ENCODE measurements around the gene PLEKHH3.
"Not testable (repeated sequence)": the region's sequence is repeated elsewhere in the genome, so short reads cannot be mapped to it uniquely, and the experiment has no call there.

PLEKHH3 gene

DNA sequence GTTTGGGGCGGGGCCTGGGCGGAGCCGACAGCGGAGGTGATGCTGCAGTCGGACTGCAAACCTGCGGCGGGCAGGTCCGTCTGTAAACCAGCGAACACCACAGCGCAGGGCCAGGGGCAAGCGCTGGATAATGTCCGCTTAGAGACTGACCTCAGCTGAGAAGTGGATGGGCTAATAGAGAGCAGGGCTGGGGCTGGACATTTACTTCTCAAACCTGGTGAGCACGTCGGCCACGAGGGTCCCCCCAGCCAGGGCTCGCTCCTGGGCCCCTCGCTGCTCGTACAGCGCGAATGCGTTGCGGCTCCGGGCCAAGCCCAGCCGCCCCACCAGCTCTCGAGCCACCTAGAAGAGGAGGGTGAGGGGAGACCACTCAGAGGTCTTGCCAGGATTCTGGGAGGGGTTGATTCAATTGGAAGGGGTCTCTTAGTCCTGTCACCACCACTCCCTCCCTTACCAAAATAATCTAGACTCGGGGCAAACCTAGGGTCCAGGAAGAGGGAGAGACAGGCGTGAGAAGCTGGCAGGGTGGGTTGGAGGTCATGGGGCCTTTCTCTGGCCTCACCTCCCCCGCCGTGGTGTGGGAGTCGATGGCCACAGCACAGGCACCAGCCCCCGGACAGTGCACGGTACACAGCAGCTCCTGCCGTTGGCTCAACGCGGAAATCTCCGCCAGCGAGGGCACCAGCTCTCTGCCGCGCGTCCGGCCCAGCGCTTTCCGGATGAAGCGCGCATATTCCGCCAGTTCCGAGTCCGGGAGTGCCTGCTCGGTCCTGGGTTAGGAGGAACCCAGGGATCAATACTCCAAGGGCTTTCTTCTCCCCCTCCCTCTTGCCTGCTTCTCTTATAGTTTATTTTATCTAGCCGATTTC, 5.8 kb downstream of the PLEKHH3 start:
- no peak for DNase-seq

DNA sequence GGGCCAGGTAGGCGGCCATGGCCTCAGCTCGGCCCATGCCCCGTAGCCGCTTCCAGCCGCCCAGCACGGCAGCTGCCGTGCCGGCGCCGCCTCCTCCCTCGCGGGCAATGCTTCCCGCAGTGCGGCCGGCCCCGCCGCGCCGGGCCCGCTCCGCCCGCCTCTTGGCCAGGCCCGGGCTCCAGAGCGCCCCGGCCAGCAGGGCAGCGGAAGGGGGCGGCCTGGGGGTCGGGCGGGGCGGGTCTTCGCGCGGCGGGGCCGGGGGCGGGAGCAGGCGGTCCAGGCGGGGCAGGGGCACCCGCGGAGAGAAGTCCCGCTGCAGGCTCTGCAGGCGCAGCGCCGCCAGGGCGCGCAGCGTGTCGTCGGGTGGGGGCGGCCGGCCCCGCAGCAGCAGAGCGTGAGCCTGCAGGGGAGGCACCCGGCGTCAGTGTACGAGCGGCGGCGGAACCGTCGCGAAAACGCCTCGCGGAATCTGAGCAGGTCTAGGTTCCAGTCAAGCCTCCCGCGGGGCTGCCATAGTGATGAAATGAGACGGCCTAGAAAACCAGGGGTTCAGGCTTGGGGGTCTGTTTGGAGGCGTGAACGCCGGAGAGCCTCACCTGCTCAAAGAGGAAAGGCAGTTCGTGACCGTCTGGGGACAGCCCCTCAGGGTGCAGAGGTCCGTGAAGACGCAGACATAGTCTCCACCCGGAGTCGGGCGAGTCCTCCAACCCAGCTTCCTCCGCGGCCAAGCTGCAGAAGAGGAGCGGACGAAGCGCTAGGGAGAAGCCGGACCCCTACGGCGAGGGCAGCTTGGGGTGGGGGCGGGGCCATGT, 6.6 kb downstream of the PLEKHH3 start:
- DNase-seq: no peak

DNA sequence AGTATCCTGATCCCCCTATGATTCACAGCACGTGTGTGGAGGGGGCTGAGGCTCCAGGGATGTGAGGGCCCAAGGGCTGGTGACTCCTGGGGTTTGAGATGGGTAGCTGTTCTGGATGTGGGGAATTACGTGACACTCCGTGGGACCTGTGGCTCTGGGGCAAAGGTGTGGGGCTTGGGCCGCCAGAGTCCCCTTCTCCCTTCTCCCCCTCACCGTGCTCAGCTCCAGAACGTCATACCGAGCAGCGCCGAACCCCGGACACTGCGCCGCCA, 7.2 kb downstream of the PLEKHH3 start:
- DNase-seq: no peak

DNA sequence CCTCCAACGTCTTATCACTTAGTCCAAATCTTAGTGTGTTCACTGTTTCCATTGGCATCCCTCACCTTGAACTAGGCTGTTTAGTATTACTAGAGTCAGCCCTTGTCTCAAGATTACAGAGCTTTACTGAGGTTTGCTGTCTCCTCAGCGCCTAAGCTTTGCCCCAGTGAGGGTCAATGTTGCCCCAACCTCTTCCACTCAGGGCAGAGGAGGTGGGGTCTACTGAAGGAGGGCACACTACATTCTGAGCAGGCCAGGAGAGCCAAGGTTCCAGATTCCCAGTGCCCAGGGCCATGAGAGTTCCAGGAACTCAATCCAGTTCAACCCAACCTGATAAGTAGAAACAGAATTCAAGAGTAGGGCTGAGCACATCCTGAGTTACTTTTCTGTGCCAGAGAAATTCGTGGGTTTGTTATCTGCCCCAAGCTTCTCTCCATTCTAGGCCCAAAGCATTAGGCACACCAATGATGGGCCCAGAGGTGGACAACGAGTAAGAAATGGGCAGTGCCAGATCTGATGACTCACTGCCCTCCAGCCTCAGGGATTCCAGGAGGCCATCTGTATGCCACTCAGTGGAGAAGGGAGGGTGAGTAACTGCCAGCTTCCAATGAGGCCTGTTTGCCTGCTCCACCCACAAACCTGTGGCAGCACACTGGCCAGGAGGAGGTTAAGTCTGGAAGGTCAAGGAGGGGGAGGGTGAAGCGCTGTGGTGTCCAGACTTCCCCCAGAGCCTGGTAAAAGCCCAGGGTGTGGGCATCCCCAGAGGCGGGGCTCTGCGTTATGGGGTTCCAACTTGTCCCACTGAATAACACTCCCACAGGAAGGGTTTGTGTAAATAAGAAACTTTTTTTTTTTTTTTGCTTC, 9.5 kb downstream of the PLEKHH3 start:
- no peak for DNase-seq

DNA sequence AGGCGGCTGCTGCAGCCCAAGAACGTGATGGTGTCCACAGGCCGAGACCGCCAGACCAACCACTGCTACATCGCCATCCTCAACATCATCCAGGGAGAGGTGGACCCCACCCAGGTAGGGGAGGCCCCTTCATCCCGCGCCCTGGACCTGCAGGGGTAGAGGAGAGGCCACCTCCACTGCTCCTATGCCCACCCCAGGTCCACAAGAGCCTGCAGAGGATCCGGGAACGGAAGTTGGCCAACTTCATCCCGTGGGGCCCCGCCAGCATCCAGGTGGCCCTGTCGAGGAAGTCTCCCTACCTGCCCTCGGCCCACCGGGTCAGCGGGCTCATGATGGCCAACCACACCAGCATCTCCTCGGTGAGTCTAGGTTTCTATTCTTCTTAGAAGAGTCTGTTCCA, 10.7 kb downstream of the PLEKHH3 start:
- DNase-seq: not testable (repeated sequence)

DNA sequence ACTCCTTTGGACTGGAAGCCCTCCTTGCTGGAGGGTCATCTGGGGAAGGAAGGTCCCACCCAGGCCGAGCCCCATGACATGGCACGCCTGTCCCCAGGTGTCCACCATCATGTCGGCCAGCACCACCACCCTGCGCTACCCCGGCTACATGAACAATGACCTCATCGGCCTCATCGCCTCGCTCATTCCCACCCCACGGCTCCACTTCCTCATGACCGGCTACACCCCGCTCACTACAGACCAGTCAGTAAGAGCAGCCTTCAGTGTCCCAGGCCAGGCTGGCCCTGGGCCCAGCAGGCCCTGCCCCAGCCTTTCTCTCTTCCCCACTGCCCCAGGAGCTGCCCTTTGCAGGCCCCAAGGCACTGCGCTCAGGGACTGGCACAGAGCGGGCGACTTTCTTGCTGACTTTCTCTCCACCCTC, 11.2 kb downstream of the PLEKHH3 start:
- no peak for DNase-seq

DNA sequence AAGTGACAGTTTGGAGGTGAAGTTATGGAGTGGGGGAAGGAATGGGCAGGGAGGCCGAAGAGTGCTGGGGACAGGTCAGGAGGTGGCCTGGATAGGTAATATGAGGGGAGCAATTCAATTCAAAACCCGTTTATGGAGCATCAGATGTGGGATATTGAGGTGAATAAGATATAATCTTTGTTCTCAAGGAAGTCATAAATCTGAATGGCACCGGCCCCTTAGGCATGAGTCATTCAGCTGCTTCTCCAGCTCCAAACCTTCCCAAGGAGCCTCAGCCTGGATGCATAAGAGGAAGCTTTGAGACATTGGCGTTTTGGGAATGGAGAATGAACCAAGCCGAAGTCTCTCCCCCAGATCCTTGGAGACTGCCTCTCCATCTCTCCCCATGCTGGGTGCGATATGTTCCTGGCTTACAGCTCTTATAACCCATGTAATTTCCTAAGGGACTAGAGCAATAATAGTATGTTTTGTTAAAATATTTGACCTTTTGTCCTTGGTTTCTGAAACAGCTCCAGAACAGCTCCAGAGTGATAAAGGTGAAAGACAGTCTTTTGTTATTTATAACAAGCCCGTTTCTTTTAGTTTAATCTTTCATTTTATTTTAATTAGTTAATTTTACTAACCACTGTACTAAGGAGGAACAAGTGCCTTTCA, 16.0 kb downstream of the PLEKHH3 start:
- DNase-seq: no peak

DNA sequence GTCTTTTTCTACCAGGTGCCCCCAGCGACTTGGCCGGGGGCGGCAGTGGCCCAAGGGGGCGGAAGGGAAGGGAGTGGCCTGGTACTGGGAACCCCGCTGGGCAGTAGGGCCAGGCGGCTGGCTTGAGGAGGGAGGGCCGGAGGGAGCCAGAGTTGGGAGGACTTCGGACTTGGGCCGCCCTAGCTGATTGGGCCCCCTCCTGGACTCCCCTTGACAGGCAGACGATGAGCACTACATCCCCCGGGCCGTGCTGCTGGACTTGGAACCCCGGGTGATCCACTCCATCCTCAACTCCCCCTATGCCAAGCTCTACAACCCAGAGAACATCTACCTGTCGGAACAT, 16.9 kb downstream of the PLEKHH3 start:
- not testable (repeated sequence) for DNase-seq

DNA sequence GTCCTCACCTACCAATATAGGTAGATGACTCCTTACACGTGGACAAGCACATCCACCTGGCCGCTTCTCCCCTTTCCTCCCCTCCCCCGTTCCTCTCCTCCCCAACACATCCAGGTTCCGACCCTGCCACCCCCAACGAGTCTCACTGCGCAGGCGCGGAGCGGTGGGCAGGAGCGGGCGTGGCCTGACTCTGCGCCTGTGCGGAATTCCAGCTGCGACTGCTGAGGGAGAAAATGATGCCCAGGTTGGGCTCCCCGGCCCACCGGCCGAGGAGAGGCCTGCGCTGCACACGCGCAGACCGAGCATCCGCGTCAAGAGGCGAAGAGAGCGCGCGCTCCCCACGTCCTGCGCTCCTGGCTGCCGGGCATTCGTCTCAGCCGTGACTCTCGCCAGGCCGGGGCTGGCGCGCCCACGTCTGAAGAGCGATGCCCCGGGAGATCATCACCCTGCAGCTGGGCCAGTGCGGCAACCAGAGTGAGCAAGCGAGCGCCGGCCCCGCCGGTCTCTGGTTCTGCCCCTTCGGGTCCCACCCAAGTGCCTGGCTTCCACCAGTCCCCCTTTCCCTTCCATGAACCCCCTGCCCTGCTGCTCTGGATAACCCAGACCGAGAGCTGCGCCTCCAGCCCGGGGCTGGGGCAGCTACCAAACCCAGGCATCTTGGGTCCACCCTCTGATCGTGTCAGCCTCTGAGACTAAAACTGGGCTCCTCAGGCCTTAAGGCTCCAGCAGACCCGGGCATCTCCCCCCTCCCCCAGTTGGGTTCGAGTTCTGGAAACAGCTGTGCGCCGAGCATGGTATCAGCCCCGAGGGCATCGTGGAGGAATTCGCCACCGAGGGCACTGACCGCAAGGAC, 17.5 kb downstream of the PLEKHH3 start, which contains the start of gene TUBG2:
Gene TUBG2, plus strand, starts transcription at position 206 of the 853 bp plus-strand sequence. Its CDS starts 220 bp downstream, at position 426.
- peak; percentile 92 for DNase-seq

DNA sequence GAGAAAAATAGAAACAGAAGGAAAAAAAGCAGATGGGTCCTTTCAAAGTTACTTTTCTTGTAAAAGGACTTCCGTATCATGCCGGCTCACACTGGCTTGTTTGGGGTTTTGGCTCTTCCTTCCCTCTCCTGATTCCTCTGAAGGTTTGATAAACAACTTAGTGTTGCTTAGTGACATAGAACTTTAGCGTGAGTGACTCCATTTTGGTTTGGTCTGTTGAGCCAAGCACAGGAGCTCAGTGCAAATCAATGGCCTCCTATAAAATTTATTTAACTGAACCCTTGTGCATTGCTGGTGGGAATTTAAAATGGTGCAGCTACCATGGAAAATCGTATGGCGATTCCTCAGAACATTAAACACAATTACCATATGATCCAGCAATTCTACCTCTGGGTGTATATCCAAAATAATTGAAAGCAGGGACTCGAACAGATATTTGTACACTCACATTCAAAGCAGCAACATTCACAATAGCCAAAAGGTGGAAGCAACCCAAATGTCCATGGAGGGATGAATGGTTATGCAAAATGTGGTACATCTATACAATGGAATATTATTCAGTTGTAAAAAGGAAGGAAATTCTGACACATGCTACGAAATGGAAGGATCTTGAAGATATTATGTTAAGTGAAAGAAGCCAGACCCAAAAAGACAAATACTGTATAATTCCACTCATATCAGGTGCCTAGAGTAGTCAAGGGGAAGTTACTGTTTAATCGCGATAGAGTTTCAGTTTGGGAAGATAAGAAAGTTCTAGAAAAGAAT, 18.8 kb downstream of the PLEKHH3 start:
- DNase-seq: no peak

DNA sequence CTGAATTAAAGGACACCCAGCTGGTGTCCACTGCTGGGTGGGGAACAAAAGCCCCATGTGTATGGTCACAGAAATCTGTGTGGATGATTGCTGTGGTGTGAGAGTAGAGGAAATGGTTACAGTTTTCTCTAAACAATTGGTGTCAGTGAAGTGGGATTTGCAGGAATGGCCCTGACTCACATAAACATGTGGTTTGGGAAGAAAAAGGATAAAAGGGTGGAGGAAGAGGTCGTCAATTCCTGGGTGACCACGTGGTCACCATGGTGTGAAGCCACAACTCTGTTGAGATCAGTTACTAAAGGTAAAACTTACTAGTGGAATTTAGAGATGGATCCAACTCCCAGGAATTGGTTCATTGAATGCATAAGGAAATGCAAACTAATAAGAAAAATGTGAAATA, 21.3 kb downstream of the PLEKHH3 start:
- DNase-seq: no peak

DNA sequence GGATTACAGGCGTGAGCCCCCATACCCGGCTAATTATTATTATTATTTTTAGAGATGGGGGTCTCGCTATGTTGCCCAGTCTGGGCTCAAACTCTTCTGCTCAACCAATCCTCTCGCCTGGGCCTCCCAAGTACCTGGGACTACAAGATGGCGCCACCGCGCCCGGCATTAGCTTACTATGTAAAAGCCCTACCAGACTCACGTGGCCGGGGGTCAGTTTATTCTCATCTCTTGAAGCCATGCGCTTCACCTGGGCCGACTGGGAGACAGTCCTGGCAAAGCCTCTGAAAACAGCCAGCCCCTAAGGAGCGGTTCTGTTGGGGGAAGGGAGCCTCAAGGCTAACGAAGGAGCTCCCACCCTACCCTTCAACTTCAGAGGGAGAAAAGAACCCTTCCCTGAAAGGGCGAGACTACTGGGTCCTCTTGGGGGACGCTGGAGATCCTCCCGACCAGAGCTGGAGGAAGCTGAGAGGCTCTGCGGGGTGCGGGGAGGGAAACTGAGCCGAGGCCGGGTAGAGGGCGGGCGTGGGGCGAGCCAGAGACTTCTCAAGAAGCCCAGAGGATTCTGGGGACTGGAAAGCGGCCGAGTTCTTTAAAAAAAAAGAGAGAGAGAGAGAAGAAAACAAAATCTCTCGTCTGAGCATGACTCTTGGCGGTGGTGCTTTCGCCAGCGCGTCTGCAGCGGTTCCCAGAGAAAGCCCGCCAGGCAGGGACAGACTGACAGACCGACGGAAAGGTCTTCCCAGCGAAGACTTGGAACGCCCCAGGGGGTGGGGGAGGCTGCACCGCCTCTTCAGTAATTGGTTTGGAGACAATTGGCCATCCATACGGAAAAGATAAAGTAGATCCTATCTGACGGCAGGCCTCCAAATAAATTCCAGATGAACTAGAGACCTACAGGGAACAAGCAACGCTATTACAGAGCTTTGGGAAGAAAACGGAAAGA, 23.3 kb downstream of the PLEKHH3 start:
- no peak for DNase-seq

DNA sequence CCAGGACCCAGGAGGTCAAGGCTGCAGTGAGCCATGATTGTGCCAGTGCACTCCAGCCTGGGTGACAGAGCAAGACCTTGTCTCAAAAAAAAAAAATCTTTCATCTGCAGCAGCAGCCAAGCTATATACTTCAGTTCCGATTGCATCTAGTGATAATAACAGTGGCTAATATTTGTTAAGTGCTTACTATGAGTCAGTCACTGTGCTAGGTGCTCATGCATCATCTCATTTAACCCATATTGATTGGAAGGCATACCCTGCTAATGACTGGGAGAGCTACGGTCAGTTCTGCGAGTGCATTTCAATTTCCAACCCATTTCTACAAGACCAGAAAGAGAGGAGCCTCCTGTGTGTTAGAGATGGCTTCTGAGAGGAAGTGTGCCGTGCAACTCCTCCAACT, 25.4 kb downstream of the PLEKHH3 start:
- DNase-seq: no peak

DNA sequence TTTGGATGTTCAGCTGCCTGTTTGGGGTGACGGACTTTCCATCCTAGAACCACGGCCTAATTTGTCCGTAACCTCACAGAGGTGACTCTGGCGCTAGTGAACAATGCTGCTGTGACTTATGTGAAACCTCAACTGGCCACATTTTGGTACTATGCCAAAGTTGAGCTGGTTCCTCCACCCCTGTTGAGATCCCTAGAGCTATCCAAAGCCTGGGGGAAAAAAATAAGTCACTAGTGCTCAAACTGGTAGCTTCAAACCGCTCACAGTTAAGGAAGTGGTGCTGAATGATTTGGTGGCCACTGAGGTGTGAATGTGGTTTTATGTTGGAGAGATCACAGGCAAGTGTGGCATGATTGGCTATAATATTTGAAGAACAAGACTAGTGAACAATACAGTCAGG, 29.0 kb downstream of the PLEKHH3 start:
- no peak for DNase-seq

DNA sequence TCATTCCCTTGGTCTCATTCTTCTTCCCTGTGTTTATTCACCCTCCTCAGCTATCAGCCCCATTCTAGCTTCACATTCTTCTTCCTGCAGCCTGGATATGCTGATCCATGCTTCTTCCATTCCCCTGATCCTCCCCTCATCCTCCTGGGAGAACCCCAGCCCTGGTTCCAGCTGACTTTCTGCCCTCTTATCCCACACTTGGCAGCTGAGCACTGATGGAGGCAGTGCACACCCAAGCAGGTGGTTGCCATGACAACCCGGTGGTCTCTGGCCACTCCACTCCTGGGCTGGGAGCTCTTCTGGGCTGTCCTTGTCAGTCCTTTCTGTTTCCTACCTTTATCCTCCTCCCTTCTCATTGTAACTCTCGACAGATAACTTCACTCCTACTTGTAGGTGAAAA, 34.5 kb downstream of the PLEKHH3 start:
- DNase-seq: no peak

DNA sequence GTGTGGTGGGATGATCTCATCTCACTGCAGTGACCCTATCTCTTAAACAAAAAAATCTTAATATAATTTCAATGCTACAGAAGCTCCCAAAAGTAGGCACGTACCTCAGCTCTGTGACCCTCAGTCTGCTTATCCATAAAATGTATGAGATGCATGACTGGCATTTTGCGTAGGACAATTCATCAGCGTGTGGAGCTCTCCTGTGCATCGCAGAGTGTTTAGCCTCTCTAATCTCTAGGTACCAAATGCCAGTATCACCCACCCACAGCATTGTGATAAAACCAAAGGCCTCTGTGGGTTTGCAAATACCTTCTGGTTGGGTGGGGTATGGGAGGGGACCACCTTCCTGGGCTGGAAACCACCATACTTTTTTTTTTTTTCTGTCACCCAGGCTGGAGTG, 36.7 kb downstream of the PLEKHH3 start:
- DNase-seq: no peak

DNA sequence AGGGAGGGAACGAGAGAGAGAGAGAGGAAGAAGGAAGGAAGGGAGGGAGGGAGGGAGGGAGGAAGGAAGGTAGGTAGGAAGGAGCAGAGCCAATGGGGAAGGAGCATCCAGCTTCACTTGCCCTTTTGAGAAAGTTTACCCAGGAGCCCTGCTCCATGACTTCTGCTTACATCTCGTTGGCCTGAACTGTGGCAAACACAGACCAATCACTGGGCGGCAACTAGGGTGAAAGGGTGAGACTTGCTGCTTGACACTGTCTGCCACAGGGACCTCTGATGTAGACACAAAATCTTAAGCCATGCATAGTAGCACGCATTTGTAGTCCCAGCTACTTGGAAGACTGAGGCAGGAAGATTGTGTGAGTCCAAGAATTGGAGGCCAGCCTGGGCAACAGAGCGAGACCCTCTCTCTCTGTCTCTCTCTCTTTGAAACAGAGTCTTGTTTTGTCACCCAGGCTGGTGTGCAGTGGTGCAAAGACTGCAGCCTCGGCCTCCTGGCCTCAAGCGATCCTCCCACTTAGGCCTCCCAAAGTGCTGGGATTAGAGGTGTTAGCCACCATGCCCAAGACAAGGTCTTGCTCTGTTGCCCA, 37.2 kb downstream of the PLEKHH3 start:
- no peak for DNase-seq

DNA sequence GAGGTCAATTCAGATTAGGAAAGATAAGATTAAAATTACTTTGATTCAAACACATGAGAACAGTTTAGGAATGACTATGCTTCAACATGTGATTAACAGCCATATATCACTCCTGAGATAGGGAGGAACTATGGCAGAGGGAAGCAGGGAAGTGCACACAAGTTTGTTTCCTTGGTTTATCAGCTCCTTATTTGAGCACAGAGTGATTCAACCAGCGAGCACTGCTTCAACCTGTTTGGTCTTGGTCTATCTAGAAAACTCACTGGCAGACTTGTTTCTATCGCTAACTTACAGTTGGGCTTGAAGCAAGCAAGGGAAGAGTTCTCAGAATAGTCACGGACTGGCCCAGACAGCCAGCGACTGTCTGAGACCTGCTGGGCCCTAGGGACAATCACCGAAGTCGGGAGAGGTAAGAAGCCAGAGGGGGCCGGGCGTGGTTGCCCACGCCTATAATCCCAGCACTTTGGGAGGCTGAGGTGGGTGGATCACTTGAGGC, 43.8 kb downstream of the PLEKHH3 start:
- no peak for DNase-seq

DNA sequence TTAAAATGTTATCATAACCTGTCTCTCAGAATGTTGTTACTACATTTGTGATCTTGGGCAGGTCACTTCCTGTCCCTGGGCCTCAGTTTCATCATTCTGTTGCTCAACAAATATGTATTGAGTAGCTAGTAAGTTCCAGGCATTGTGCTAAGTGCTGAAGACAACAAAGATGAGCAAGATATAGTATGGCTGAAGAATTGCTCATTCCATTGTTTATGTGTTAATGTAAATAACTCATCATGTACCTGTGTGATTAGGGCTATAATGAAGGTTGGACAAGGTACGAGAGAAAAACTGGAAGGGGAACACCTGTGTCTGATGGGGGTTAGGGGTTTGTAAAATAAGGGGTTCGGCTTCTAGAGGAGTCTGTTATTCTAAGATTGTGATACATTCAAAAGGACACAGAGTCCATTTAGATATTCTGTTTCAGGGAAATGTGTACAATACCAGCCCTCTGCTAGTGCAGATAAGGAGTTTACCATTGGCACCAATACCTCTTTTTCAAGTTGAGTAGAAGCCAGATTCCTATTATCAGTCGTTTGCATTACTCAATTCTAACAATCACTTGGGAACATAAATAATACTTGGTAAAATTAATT, 47.3 kb downstream of the PLEKHH3 start:
- DNase-seq: no peak

Measured in NCI-H1048 (cell line).